ENCODE results near the gene RGS16. TPM values are rescaled to one million over a fixed set of nuclear protein-coding genes. Genes with fewer than 3 reads are reported as not detected.

The RGS16 gene
- total and polyA plus RNA-seq, 2 of the 13 experiments (the other 11 are each of a cell fraction or from before 2014, with no cell fraction given) = not detected

- TF ChIP-seq REST (IDR thresholded peaks at IDR 0.05; ENCODE audit: borderline replicate concordance in 1 of 2, low read depth in 1 of 2, low read length in 2 of 2) (no peak), CSRNP1 (CRISPR knock-in tag; IDR thresholded peaks at IDR 0.05) (no peak), ZBTB26 (CRISPR knock-in tag; IDR thresholded peaks at IDR 0.05; ENCODE audit: borderline replicate concordance) (no peak)
Measured at GRCh38 chr1:182570611-182570970, 33.6 kb downstream of the RGS16 start (continued).

GRCh38 chr1:182569939-182570610, 34.1 kb downstream of the RGS16 start:
- no peaks in the 10 kb centered on the region for H3K79me2 ChIP-seq (ENCODE audit: insufficient read depth, low read length)
- CTCF ChIA-PET (ENCODE audit: low intra/inter-chr PET ratio, low total read pairs) = no interaction called here
- 38% methylated on average over 6 of the region's 6 CpGs for WGBS (ENCODE audit: low lambda C conversion rate)
- intact Hi-C loops (cut with micrococcal nuclease; ENCODE audit: unreplicated experiment) (no loop called here), in situ Hi-C loops (cut with HindIII; ENCODE audit: extremely low pct_ligation_motif_present, low pct_unique_long_range_greater_than_20kb) (no loop called here)
- no peak for ATAC-seq
- H3K4me3 ChIP-seq (replicated peaks in 1 of 3; ENCODE audit: insufficient read depth in 1 of 3, low read depth in 2 of 3, low read length in 3 of 3) = no peak overlapping the region
- no peak for DNase-seq (ENCODE audit: low spot score)
- no peak overlapping the region for H3K4me2 ChIP-seq (ENCODE audit: low read depth, low read length)
- H4K20me1 ChIP-seq (ENCODE audit: insufficient read depth, low read length) = no peaks in the 10 kb centered on the region
- FAIRE-seq = no peak
- no peaks in the 10 kb centered on the region for H3K9me3 ChIP-seq (ENCODE audit: low read length)
- H3K36me3 ChIP-seq (replicated peaks in 1 of 2; ENCODE audit: control insufficient read depth in 1 of 2, insufficient read depth in 2 of 2, low read length in 2 of 2) = no peaks in the 10 kb centered on the region
- POLR2A ChIA-PET = no interaction called here
- no peak overlapping the region for H3K9ac ChIP-seq (ENCODE audit: insufficient read depth, low read depth, low read length)
- H2AFZ ChIP-seq (ENCODE audit: low read length) = no peak overlapping the region
- H3K27ac ChIP-seq (ENCODE audit: extremely low read length, insufficient read depth, low read length) = no peak overlapping the region
- H3K27me3 ChIP-seq (ENCODE audit: control insufficient read depth in 1 of 2, insufficient read depth in 2 of 2, low read length in 2 of 2) = no peaks in the 10 kb centered on the region
- TF ChIP-seq ZKSCAN5 (CRISPR knock-in tag; IDR thresholded peaks at IDR 0.05) = no peak
- TF ChIP-seq DRAP1 (CRISPR knock-in tag; IDR thresholded peaks at IDR 0.05) = no peak
- TF ChIP-seq ZNF33B (CRISPR knock-in tag; IDR thresholded peaks at IDR 0.05) = no peak
- TF ChIP-seq RBAK (CRISPR knock-in tag; IDR thresholded peaks at IDR 0.05) = no peak
- no peak for TF ChIP-seq CHD2 (IDR thresholded peaks at IDR 0.05; ENCODE audit: low read depth, low read length)
- no peak for TF ChIP-seq ZNF383 (CRISPR knock-in tag; IDR thresholded peaks at IDR 0.05; ENCODE audit: borderline replicate concordance)
- no peak for TF ChIP-seq ZSCAN29 (CRISPR knock-in tag; conservative IDR thresholded peaks at IDR 0.05)
- no peak for TF ChIP-seq ZNF891 (CRISPR knock-in tag; IDR thresholded peaks at IDR 0.05)
- TF ChIP-seq ZNF207 (IDR thresholded peaks at IDR 0.05; ENCODE audit: borderline replicate concordance) = no peak
- H3K4me1 ChIP-seq (ENCODE audit: insufficient read depth, low read length) = peaks cover 2% of the 10 kb centered on the region
- BruUV-seq (replicated peaks) = no TSS peak
